DOHH2 (cell line): ENCODE results near the gene CIDEB.

Source experiments
- CTCF ChIP-seq: fragments of 200-600 bp; sonication (generic); IDR thresholded peaks from one replicate; pipeline ENCODE4 v1.5.1; 2014; ENCODE audit warnings: antibody characterized with exemption, mild to moderate bottlenecking, low read depth, low read length; ENCODE audit not compliant: poor library complexity, severe bottlenecking
- EZH2phosphoT487 ChIP-seq: fragments of 200-600 bp; sonication (generic); IDR thresholded peaks from 2 replicates; pipeline ENCODE4 v1.6.1; 2017; ENCODE audit warnings: borderline replicate concordance, mild to moderate bottlenecking, antibody characterized with exemption, low read length, moderate library complexity, mixed read lengths

- TF ChIP-seq CTCF (no peak), EZH2phosphoT487 (no peak)
Measured at GRCh38 chr14:24347134-24347533, 39.4 kb upstream of the CIDEB start.
